ENCODE results near the gene TBC1D9B.

The TBC1D9B gene

GRCh38 chr5:179854356-179854755 lies 53.3 kb downstream of the TBC1D9B start:
- no peak overlapping the region for H3K9ac ChIP-seq
- H3K4me2 ChIP-seq (ENCODE audit: low read length): no peak overlapping the region
- no peaks in the 10 kb centered on the region for H3K27me3 ChIP-seq (ENCODE audit: control insufficient read depth, insufficient read depth, low read length)
- no peak overlapping the region for H3K27ac ChIP-seq
- H3K4me1 ChIP-seq: no peaks in the 10 kb centered on the region
- no peak for TF ChIP-seq CTCF (IDR thresholded peaks at IDR 0.05)
- H3K79me2 ChIP-seq: peaks cover 22% of the 10 kb centered on the region
- H3K36me3 ChIP-seq (ENCODE audit: control insufficient read depth, insufficient read depth, low read length): no peaks in the 10 kb centered on the region
- H3K4me3 ChIP-seq (ENCODE audit: low read depth, low read length): no peak overlapping the region
- H2AFZ ChIP-seq: no peak overlapping the region
- no peaks in the 10 kb centered on the region for H3K9me3 ChIP-seq (ENCODE audit: control insufficient read depth, low read length)

GRCh38 chr5:179852993-179853547 lies 54.6 kb downstream of the TBC1D9B start:
- Histone ChIP-seq H3K27me3 (ENCODE audit: control insufficient read depth, insufficient read depth, low read length) (no peaks in the 10 kb centered on the region), H3K27ac (no peak overlapping the region), H3K79me2 (peaks cover 27% of the 10 kb centered on the region), H3K4me3 (ENCODE audit: low read depth, low read length) (no peak overlapping the region), H3K9me3 (ENCODE audit: control insufficient read depth, low read length) (no peaks in the 10 kb centered on the region), H3K9ac (no peak overlapping the region), H3K36me3 (ENCODE audit: control insufficient read depth, insufficient read depth, low read length) (no peaks in the 10 kb centered on the region), H2AFZ (no peak overlapping the region), H3K4me1 (no peaks in the 10 kb centered on the region), H3K4me2 (ENCODE audit: low read length) (no peak overlapping the region)
- no peak for TF ChIP-seq CTCF (IDR thresholded peaks at IDR 0.05)

- Histone ChIP-seq H3K4me2 (ENCODE audit: low read length) (no peak overlapping the region), H3K9ac (no peak overlapping the region), H3K27ac (no peak overlapping the region), H3K79me2 (no peaks in the 10 kb centered on the region), H2AFZ (no peak overlapping the region), H3K27me3 (ENCODE audit: control insufficient read depth, insufficient read depth, low read length) (no peaks in the 10 kb centered on the region), H3K36me3 (ENCODE audit: control insufficient read depth, insufficient read depth, low read length) (no peaks in the 10 kb centered on the region), H3K9me3 (ENCODE audit: control insufficient read depth, low read length) (no peaks in the 10 kb centered on the region), H3K4me1 (no peaks in the 10 kb centered on the region), H3K4me3 (ENCODE audit: low read depth, low read length) (no peak overlapping the region)
- no peak for TF ChIP-seq CTCF (IDR thresholded peaks at IDR 0.05)
Observed at GRCh38 chr5:179841621-179842020, 66.1 kb downstream of the TBC1D9B start.

GRCh38 chr5:179840766-179841165 lies 66.9 kb downstream of the TBC1D9B start:
- Histone ChIP-seq H3K9me3 (ENCODE audit: control insufficient read depth, low read length) (no peaks in the 10 kb centered on the region), H3K27me3 (ENCODE audit: control insufficient read depth, insufficient read depth, low read length) (no peaks in the 10 kb centered on the region), H3K79me2 (no peaks in the 10 kb centered on the region), H3K27ac (no peak overlapping the region), H2AFZ (no peak overlapping the region), H3K36me3 (ENCODE audit: control insufficient read depth, insufficient read depth, low read length) (no peaks in the 10 kb centered on the region), H3K4me1 (no peaks in the 10 kb centered on the region), H3K9ac (no peak overlapping the region), H3K4me2 (ENCODE audit: low read length) (no peak overlapping the region), H3K4me3 (ENCODE audit: low read depth, low read length) (no peak overlapping the region)
- TF ChIP-seq CTCF (IDR thresholded peaks at IDR 0.05): no peak

GRCh38 chr5:179840321-179840720 lies 67.4 kb downstream of the TBC1D9B start:
- H3K4me3 ChIP-seq (ENCODE audit: low read depth, low read length): no peak overlapping the region
- no peak for TF ChIP-seq CTCF (IDR thresholded peaks at IDR 0.05)
- no peaks in the 10 kb centered on the region for H3K9me3 ChIP-seq (ENCODE audit: control insufficient read depth, low read length)
- no peak overlapping the region for H2AFZ ChIP-seq
- H3K4me2 ChIP-seq (ENCODE audit: low read length): no peak overlapping the region
- no peaks in the 10 kb centered on the region for H3K36me3 ChIP-seq (ENCODE audit: control insufficient read depth, insufficient read depth, low read length)
- no peaks in the 10 kb centered on the region for H3K27me3 ChIP-seq (ENCODE audit: control insufficient read depth, insufficient read depth, low read length)
- H3K27ac ChIP-seq: no peak overlapping the region
- H3K79me2 ChIP-seq: no peaks in the 10 kb centered on the region
- no peak overlapping the region for H3K9ac ChIP-seq
- no peaks in the 10 kb centered on the region for H3K4me1 ChIP-seq
